Posterior cingulate gyrus (tissue), 11 donors: Measurements from ENCODE around the gene NXF3.
"Not testable (repeated sequence)": the region's sequence is repeated elsewhere in the genome, so short reads cannot be mapped to it uniquely, and the experiment has no call there.

Source experiments
- DNase-seq, 10 donors: peaks; one replicate each; pipeline versions ENCODE4 v3.0.0 to v3.0.0-alpha.2; 2020 to 2021; ENCODE audit warnings: mixed read lengths in 3 of 10
- intact Hi-C: fragments of 100-400 bp; cut with DNase I; formaldehyde crosslinking; loops from one replicate; pipeline ENCODE4 v1.15.1; 2023

NXF3 gene

GRCh38 chrX:103092942-103093341 is at the start of gene NXF3:
Gene NXF3 (minus strand): TSS chrX:103093143. CDS start chrX:103093023, 120 bp downstream.
- DNase-seq: no peak
- intact Hi-C loops: no loop called here

GRCh38 chrX:103136528-103136927 is 43.6 kb upstream of the NXF3 start:
- DNase-seq, intact Hi-C loops: not testable (repeated sequence)

GRCh38 chrX:103124284-103124683 is 31.3 kb upstream of the NXF3 start:
- DNase-seq: no peak
- intact Hi-C loops: no loop called here

GRCh38 chrX:103120748-103121147 is 27.8 kb upstream of the NXF3 start:
- intact Hi-C loops: no loop called here
- DNase-seq: no peak

GRCh38 chrX:103116970-103117369 is 24.0 kb upstream of the NXF3 start:
- DNase-seq, intact Hi-C loops: not testable (repeated sequence)

GRCh38 chrX:103109497-103109896 is 16.6 kb upstream of the NXF3 start:
- intact Hi-C loops, DNase-seq: not testable (repeated sequence)

GRCh38 chrX:103107836-103108235 is 14.9 kb upstream of the NXF3 start:
- no peak for DNase-seq
- intact Hi-C loops: no loop called here

- intact Hi-C loops, DNase-seq: not testable (repeated sequence)
These were observed 14.3 kb upstream of the NXF3 start for GRCh38 chrX:103107227-103107737.

GRCh38 chrX:103104370-103104769 is 11.4 kb upstream of the NXF3 start:
- intact Hi-C loops: not testable (repeated sequence)

GRCh38 chrX:103103866-103104265 is 10.9 kb upstream of the NXF3 start:
- intact Hi-C loops, DNase-seq: not testable (repeated sequence)

More at GRCh38 chrX:103104370-103104769, 11.4 kb upstream of the NXF3 start:
- peak in 1 of 10 donors; percentile 72 for DNase-seq

- intact Hi-C loops: no loop called here
- no peak for DNase-seq
These were observed 8.5 kb upstream of the NXF3 start for GRCh38 chrX:103101299-103102042.

GRCh38 chrX:103100484-103100883 is 7.5 kb upstream of the NXF3 start:
- intact Hi-C loops: no loop called here
- no peak for DNase-seq

GRCh38 chrX:103099691-103100090 is 6.7 kb upstream of the NXF3 start:
- no peak for DNase-seq
- intact Hi-C loops: no loop called here

GRCh38 chrX:103098488-103098887 is 5.5 kb upstream of the NXF3 start:
- no peak for DNase-seq
- intact Hi-C loops: no loop called here

- no peak for DNase-seq
- intact Hi-C loops: no loop called here
These were observed 11.9 kb downstream of the NXF3 start for GRCh38 chrX:103081051-103081450.

- intact Hi-C loops: no loop called here
- DNase-seq: no peak
These were observed 19.5 kb downstream of the NXF3 start for GRCh38 chrX:103073467-103073866.

GRCh38 chrX:103066606-103067005 is 26.3 kb downstream of the NXF3 start:
- no peak for DNase-seq
- intact Hi-C loops: no loop called here

GRCh38 chrX:103063918-103064434 is 29.0 kb downstream of the NXF3 start, which contains the start of gene BEX1:
Gene BEX1 (minus strand): TSS chrX:103064171. CDS start chrX:103063274, 897 bp downstream.
- intact Hi-C loops: no loop called here
- peak; percentile 77 to 98 (median 86) for DNase-seq

GRCh38 chrX:103063191-103063845 is 29.6 kb downstream of the NXF3 start:
- intact Hi-C loops: no loop called here
- DNase-seq: peak in 9 of 10 donors; percentile 14 to 89 (median 36)

- DNase-seq: no peak
- intact Hi-C loops: no loop called here
These were observed 31.5 kb downstream of the NXF3 start for GRCh38 chrX:103061486-103061885.

- DNase-seq: no peak
- intact Hi-C loops: no loop called here
These were observed 36.0 kb downstream of the NXF3 start for GRCh38 chrX:103056902-103057301.
